ENCODE measurements around the gene PCNX3. TPM values are rescaled to one million over a fixed set of nuclear protein-coding genes. Genes with fewer than 3 reads are reported as not detected.

PCNX3 gene
- total RNA-seq, 2 donors from 2014 or later, result 21.8 to 56.7 TPM

- whole genome bisulfite sequencing, 2 donors, result 51 to 89% methylated on average over 3 to 13 of the region's 35 CpGs
- Histone ChIP-seq H3K36me3 (replicated peaks in 1 of 2; ENCODE audit: insufficient read depth in 1 of 2, low read depth in 2 of 2) (peaks cover 1 to 2% of the 10 kb centered on the region in 2 donors), H3K9me3 (no peaks in the 10 kb centered on the region), H3K4me3 (no peak overlapping the region), H3K27ac (peak overlapping the region in 3 of 4 donors; percentile 12 to 73 (median 66)), H3K27me3 (no peaks in the 10 kb centered on the region), H3K4me1 (peaks cover 30% of the 10 kb centered on the region)
- DNase-seq, result peak in 2 of 4 donors; percentile 31 to 70
- no peak for ATAC-seq
- TF ChIP-seq POLR2A (IDR thresholded peaks at IDR 0.05), result no peak
- no peak for TF ChIP-seq CTCF (IDR thresholded peaks at IDR 0.05)
- intact Hi-C loops (cut with DNase I), result no loop called here
These were observed 25.1 kb downstream of the PCNX3 start for GRCh38 chr11:65640483-65641296.

- TF ChIP-seq POLR2A (IDR thresholded peaks at IDR 0.05) (no peak), CTCF (IDR thresholded peaks at IDR 0.05) (no peak)
- WGBS, 2 donors, result 83 to 89% methylated on average over 4 to 15 of the region's 16 CpGs
- H3K27ac ChIP-seq, result peak overlapping the region in 1 of 4 donors; percentile 66
- no peak for ATAC-seq
- no peaks in the 10 kb centered on the region for H3K27me3 ChIP-seq
- intact Hi-C loops (cut with DNase I), result no loop called here
- DNase-seq, result no peak
- peaks cover 23% of the 10 kb centered on the region for H3K4me1 ChIP-seq
- no peak overlapping the region for H3K4me3 ChIP-seq
- no peaks in the 10 kb centered on the region for H3K9me3 ChIP-seq
- peaks cover 0 to 2% of the 10 kb centered on the region in 2 donors for H3K36me3 ChIP-seq (replicated peaks in 1 of 2; ENCODE audit: insufficient read depth in 1 of 2, low read depth in 2 of 2)
These were observed 25.9 kb downstream of the PCNX3 start for GRCh38 chr11:65641297-65642013.

- Histone ChIP-seq H3K27me3 (no peaks in the 10 kb centered on the region), H3K9me3 (no peaks in the 10 kb centered on the region), H3K4me3 (no peak overlapping the region), H3K27ac (no peak overlapping the region), H3K4me1 (peaks cover 23% of the 10 kb centered on the region), H3K36me3 (replicated peaks in 1 of 2; ENCODE audit: insufficient read depth in 1 of 2, low read depth in 2 of 2) (no peaks in the 10 kb centered on the region)
- DNase-seq (no peak), ATAC-seq (no peak)
- 51 to 62% methylated on average over 28 to 31 of the region's 49 CpGs for WGBS, 2 donors
- intact Hi-C loops (cut with DNase I), result no loop called here
- TF ChIP-seq CTCF (IDR thresholded peaks at IDR 0.05), result no peak
- no peak for TF ChIP-seq POLR2A (IDR thresholded peaks at IDR 0.05)
These were observed 26.6 kb downstream of the PCNX3 start for GRCh38 chr11:65642014-65642671.

GRCh38 chr11:65643971-65644370, 28.4 kb downstream of the PCNX3 start:
- no peak for DNase-seq

More at GRCh38 chr11:65643971-65644370, 28.4 kb downstream of the PCNX3 start:
- ATAC-seq, result no peak
- Histone ChIP-seq H3K36me3 (replicated peaks in 1 of 2; ENCODE audit: insufficient read depth in 1 of 2, low read depth in 2 of 2) (no peaks in the 10 kb centered on the region), H3K27me3 (no peaks in the 10 kb centered on the region), H3K9me3 (no peaks in the 10 kb centered on the region), H3K4me1 (peaks cover 14% of the 10 kb centered on the region), H3K27ac (no peak overlapping the region), H3K4me3 (no peak overlapping the region)
- 86 to 87% methylated on average over 6 of the region's 6 CpGs for WGBS, 2 donors
- TF ChIP-seq CTCF (IDR thresholded peaks at IDR 0.05) (no peak), POLR2A (IDR thresholded peaks at IDR 0.05) (no peak)
- intact Hi-C loops (cut with DNase I), result no loop called here

Measured in body of pancreas (tissue), 4 donors.